IMR-90 (cell line): ENCODE measurements around the gene PRPF6. TPM values are rescaled to one million over a fixed set of nuclear protein-coding genes. Genes with fewer than 3 reads are reported as not detected.

ENCODE experiments used
- ATAC-seq: fragments of 200-7000 bp; cut with Tn5 transposase; 2 replicates; pipeline ENCODE4 v1.9.1; 2020; ENCODE audit warnings: low read depth, mild to moderate bottlenecking, moderate library complexity
- BruUV-seq: library from RNA; stranded (reverse); fragments of 400-500 nt; replicated peaks from 2 replicates; lab custom pipeline; 2021; lab: Mats Ljungman, UMichigan
- CTCF ChIA-PET: fragments of 300-600 bp; formaldehyde crosslinking; extraction: SDS; loops from one replicate; lab custom pipeline; 2021; ENCODE audit warnings: antibody characterized with exemption; lab: Yijun Ruan, JAX
- POLR2A ChIA-PET: fragments of 300-600 bp; sonication (Branson Sonifier 250); formaldehyde crosslinking; loops from one replicate; lab custom pipeline; 2022; ENCODE audit warnings: antibody characterized with exemption; ENCODE audit not compliant: unreplicated experiment; lab: Charles Lee
- DNase-seq: peaks from one replicate; pipeline ENCODE4 v3.0.0; 2013
- H2AFZ ChIP-seq: replicated peaks from 2 replicates; pipeline ENCODE3; 2013; ENCODE audit warnings: low read length, mild to moderate bottlenecking; ENCODE audit not compliant: poor library complexity
- H2AK5ac ChIP-seq: 2 replicates; pipeline ENCODE4 v1.6.1; 2013; ENCODE audit warnings: low read depth, low read length, inconsistent platforms
- H2AK9ac ChIP-seq: replicated peaks from 2 replicates; pipeline ENCODE3; 2013; ENCODE audit warnings: mild to moderate bottlenecking, low read depth, low read length, moderate library complexity; ENCODE audit not compliant: poor library complexity
- H2BK120ac ChIP-seq: 2 replicates; pipeline ENCODE4 v1.6.1; 2013; ENCODE audit warnings: low read depth, low read length, inconsistent platforms
- H2BK15ac ChIP-seq: 3 replicates; pipeline ENCODE4 v1.6.1; 2013; ENCODE audit warnings: low read depth, low read length, inconsistent platforms
- H2BK20ac ChIP-seq: 2 replicates; pipeline ENCODE4 v1.6.1; 2013; ENCODE audit warnings: low read depth, mild to moderate bottlenecking, inconsistent platforms, low read length, moderate library complexity
- H2BK5ac ChIP-seq: 2 replicates; pipeline ENCODE4 v1.6.1; 2013; ENCODE audit warnings: mild to moderate bottlenecking, low read depth, low read length, inconsistent platforms; ENCODE audit not compliant: poor library complexity, severe bottlenecking
- H3K14ac ChIP-seq: replicated peaks from 2 replicates; pipeline ENCODE4 v1.6.1; 2013; ENCODE audit warnings: low read depth, low read length, inconsistent platforms
- H3K18ac ChIP-seq: 2 replicates; pipeline ENCODE4 v1.6.1; 2013; ENCODE audit warnings: low read depth, low read length, control low read depth
- H3K23ac ChIP-seq: 2 replicates; pipeline ENCODE4 v1.6.1; 2013; ENCODE audit warnings: low read depth, low read length, inconsistent platforms
- H3K27ac ChIP-seq: 2 replicates; pipeline ENCODE4 v1.5.1; 2013; ENCODE audit warnings: mild to moderate bottlenecking, control low read depth, low read length; ENCODE audit not compliant: insufficient read depth
- H3K27me3 ChIP-seq: 2 replicates; pipeline ENCODE4 v1.6.1; 2013; ENCODE audit warnings: low read length; ENCODE audit not compliant: control insufficient read depth, insufficient read depth
- H3K36me3 ChIP-seq: 2 replicates; pipeline ENCODE4 v1.6.1; 2013; ENCODE audit warnings: low read length, mixed read lengths; ENCODE audit not compliant: control insufficient read depth, insufficient read depth
- H3K4ac ChIP-seq: 2 replicates; pipeline ENCODE4 v1.6.1; 2013; ENCODE audit warnings: low read depth, low read length, inconsistent platforms
- H3K4me1 ChIP-seq: 2 replicates; pipeline ENCODE4 v1.6.1; 2013; ENCODE audit warnings: low read length, mixed read lengths; ENCODE audit not compliant: control insufficient read depth, insufficient read depth
- H3K4me2 ChIP-seq: 2 replicates; pipeline ENCODE4 v1.6.1; 2013; ENCODE audit warnings: low read depth, mild to moderate bottlenecking, control low read depth, low read length, moderate library complexity
- H3K4me3 ChIP-seq: 2 replicates; pipeline ENCODE4 v1.5.1; 2013; ENCODE audit warnings: low read depth, mild to moderate bottlenecking, control low read depth, low read length, moderate library complexity; ENCODE audit not compliant: insufficient read depth
- H3K56ac ChIP-seq: 2 replicates; pipeline ENCODE4 v1.6.1; 2013; ENCODE audit warnings: low read length, inconsistent platforms; ENCODE audit not compliant: insufficient read depth; ENCODE audit errors: extremely low read depth
- H3K79me1 ChIP-seq, 2 experiments: 2 replicates each; pipeline ENCODE4 v1.6.1; 2013; ENCODE audit warnings: low read length in 2 of 2, inconsistent platforms in 1 of 2, low read depth in 1 of 2
- H3K9ac ChIP-seq: 2 replicates; pipeline ENCODE4 v1.6.1; 2013; ENCODE audit warnings: low read depth, low read length, control low read depth
- H3K9me1 ChIP-seq: 2 replicates; pipeline ENCODE4 v1.6.1; 2013; ENCODE audit warnings: low read length, inconsistent platforms; ENCODE audit not compliant: insufficient read depth
- H3K9me3 ChIP-seq: 2 replicates; pipeline ENCODE4 v1.6.1; 2013; ENCODE audit warnings: low read length; ENCODE audit not compliant: control insufficient read depth, insufficient read depth
- H4K20me1 ChIP-seq: 2 replicates; pipeline ENCODE4 v1.6.1; 2013; ENCODE audit warnings: low read length, inconsistent platforms; ENCODE audit not compliant: insufficient read depth
- H4K5ac ChIP-seq: 2 replicates; pipeline ENCODE4 v1.6.1; 2013; ENCODE audit warnings: mild to moderate bottlenecking, low read depth, low read length, control low read depth
- H4K8ac ChIP-seq, 2 experiments: 2 replicates each; pipeline ENCODE4 v1.6.1; 2013; ENCODE audit warnings: low read depth in 2 of 2, low read length in 2 of 2, control low read depth in 1 of 2, inconsistent platforms in 1 of 2
- H4K91ac ChIP-seq: 2 replicates; pipeline ENCODE4 v1.6.1; 2013; ENCODE audit warnings: low read depth, low read length, inconsistent platforms; ENCODE audit not compliant: insufficient read depth
- BHLHE40 ChIP-seq: fragments of 150-350 bp; IDR thresholded peaks from 2 replicates; pipeline ENCODE4 v1.6.1; 2016; ENCODE audit warnings: mild to moderate bottlenecking, low read depth, low read length
- CEBPB ChIP-seq: IDR thresholded peaks from 2 replicates; pipeline ENCODE4 v1.6.1; 2012; ENCODE audit warnings: low read depth, low read length, improper control_type of control experiment
- CHD1 ChIP-seq: IDR thresholded peaks from 2 replicates; pipeline ENCODE4 v1.6.1; 2012; ENCODE audit warnings: low read depth, low read length, improper control_type of control experiment
- CTCF ChIP-seq: conservative IDR thresholded peaks from 2 replicates; pipeline ENCODE4 v1.5.1; 2012; ENCODE audit warnings: mild to moderate bottlenecking, low read depth, low read length, improper control_type of control experiment
- ELK1 ChIP-seq: fragments of 150-350 bp; IDR thresholded peaks from 2 replicates; pipeline ENCODE4 v1.6.1; 2016; ENCODE audit warnings: low read depth, mild to moderate bottlenecking, low read length, moderate library complexity, borderline replicate concordance
- FOS ChIP-seq: fragments of 150-350 bp; IDR thresholded peaks from 2 replicates; pipeline ENCODE4 v1.6.1; 2016; ENCODE audit warnings: low read depth, low read length
- MAZ ChIP-seq: IDR thresholded peaks from 2 replicates; pipeline ENCODE4 v1.6.1; 2012; ENCODE audit warnings: low read depth, mild to moderate bottlenecking, low read length, improper control_type of control experiment, moderate library complexity, borderline replicate concordance
- MXI1 ChIP-seq: IDR thresholded peaks from 2 replicates; pipeline ENCODE4 v1.6.1; 2012; ENCODE audit warnings: low read depth, mild to moderate bottlenecking, low read length, moderate library complexity, borderline replicate concordance
- NFE2L2 ChIP-seq: fragments of 150-350 bp; IDR thresholded peaks from 2 replicates; pipeline ENCODE4 v1.6.1; 2016; ENCODE audit warnings: low read depth, mild to moderate bottlenecking, low read length
- RAD21 ChIP-seq: IDR thresholded peaks from 2 replicates; pipeline ENCODE4 v1.6.1; 2012; ENCODE audit warnings: low read length, improper control_type of control experiment
- RCOR1 ChIP-seq: IDR thresholded peaks from 2 replicates; pipeline ENCODE4 v1.6.1; 2012; ENCODE audit warnings: mild to moderate bottlenecking, low read length, improper control_type of control experiment; ENCODE audit not compliant: insufficient replicate concordance
- RFX5 ChIP-seq: IDR thresholded peaks from 2 replicates; pipeline ENCODE4 v1.8.0; 2012; ENCODE audit warnings: low read depth, mild to moderate bottlenecking, low read length, moderate library complexity
- SMC3 ChIP-seq: fragments of 150-350 bp; IDR thresholded peaks from 2 replicates; pipeline ENCODE4 v1.6.1; 2016; ENCODE audit warnings: low read depth, mild to moderate bottlenecking, antibody characterized with exemption, low read length, moderate library complexity
- USF2 ChIP-seq: fragments of 150-350 bp; IDR thresholded peaks from 2 replicates; pipeline ENCODE4 v1.6.1; 2017; ENCODE audit warnings: mild to moderate bottlenecking, antibody characterized with exemption, low read length, low read depth
- WGBS, 2 experiments: methylation state at CpG; one replicate each; pipeline versions ENCODE4 v1.1.5 to v1.1.7; 2013; ENCODE audit warnings: missing lambda C conversion rate in 2 of 2; ENCODE audit not compliant: insufficient read length in 1 of 2; ENCODE audit errors: extremely low coverage in 2 of 2; 5-methylcytosine and 5-hydroxymethylcytosine counted together
- dilution Hi-C: fragments of 300-500 bp; cut with HindIII; formaldehyde crosslinking; loops from one replicate; pipeline ENCODE4 v1.14.3; 2018; ENCODE audit warnings: low sequenced_read_pairs; ENCODE audit not compliant: unreplicated experiment
- in situ Hi-C: fragments of 300-500 bp; cut with MboI; formaldehyde crosslinking; loops from 3 replicates; pipeline ENCODE4 v1.14.3; 2019; ENCODE audit warnings: low sequenced_read_pairs, inconsistent platforms, mixed read lengths
- intact Hi-C: fragments of 100-400 bp; cut with micrococcal nuclease; formaldehyde crosslinking; loops from 2 replicates; pipeline ENCODE4 v1.10.0; 2022
- polyA plus RNA-seq, 3 experiments: library from polyadenylated mRNA; depleted of rRNA; stranded (reverse); fragments of >200 nt; gene quantifications; 2 replicates each; pipeline ENCODE4 v1.2.3, GENCODE V29; 2012; ENCODE audit warnings: low replicate concordance in 1 of 3
- total RNA-seq: library from RNA; depleted of rRNA; stranded (reverse); fragments of >200 nt; gene quantifications from 2 replicates; pipeline ENCODE4 v1.2.3, GENCODE V29; 2012

PRPF6 gene
- total and polyA plus RNA-seq, 2 of the 4 experiments (the other 2 are of a cell fraction): 43.5 to 71.3 TPM

GRCh38 chr20:64021124-64021975 lies 40.4 kb downstream of the PRPF6 start:
- 98% methylated on average over 22 of the region's 36 CpGs; no CpG with 5 or more reads in 1 of the 2 experiments for WGBS, 2 experiments

More at GRCh38 chr20:64021124-64021975, 40.4 kb downstream of the PRPF6 start:
- no peak overlapping the region for H3K9ac ChIP-seq
- no peak overlapping the region for H4K5ac ChIP-seq
- dilution Hi-C loops (no loop called here), intact Hi-C loops (no loop called here), in situ Hi-C loops (no loop called here)
- no TSS peak for BruUV-seq
- no peak overlapping the region for H3K4ac ChIP-seq
- H3K4me3 ChIP-seq: no peak overlapping the region
- H3K56ac ChIP-seq: no peak overlapping the region
- peaks cover 63% of the 10 kb centered on the region for H3K36me3 ChIP-seq
- H3K27ac ChIP-seq: no peak overlapping the region
- H4K20me1 ChIP-seq: peaks cover 16% of the 10 kb centered on the region
- ChIA-PET POLR2A (no interaction called here), CTCF (no interaction called here)
- H3K18ac ChIP-seq: no peak overlapping the region
- ATAC-seq (no peak), DNase-seq (no peak)
- no peak overlapping the region for H3K14ac ChIP-seq
- no peak overlapping the region for H4K91ac ChIP-seq
- TF ChIP-seq RFX5 (no peak), CHD1 (no peak), NFE2L2 (no peak), RCOR1 (no peak), FOS (no peak), CTCF (no peak), CEBPB (no peak), MXI1 (no peak), BHLHE40 (no peak), USF2 (no peak), MAZ (no peak), ELK1 (no peak), RAD21 (no peak), SMC3 (no peak)
- H3K79me1 ChIP-seq: peaks cover 14 to 19% of the 10 kb centered on the region in 2 experiments; a peak in 3 of 4 replicates
- no peak overlapping the region for H3K23ac ChIP-seq
- no peak overlapping the region for H2BK15ac ChIP-seq
- H3K9me3 ChIP-seq: no peaks in the 10 kb centered on the region
- no peak overlapping the region for H2AK9ac ChIP-seq
- H3K27me3 ChIP-seq: no peaks in the 10 kb centered on the region
- no peak overlapping the region for H2BK120ac ChIP-seq
- no peak overlapping the region for H2BK5ac ChIP-seq
- no peak overlapping the region for H2AK5ac ChIP-seq
- H2AFZ ChIP-seq: no peak overlapping the region
- H4K8ac ChIP-seq: no peak overlapping the region
- H3K9me1 ChIP-seq: peaks cover 4% of the 10 kb centered on the region; the same call in 1 of the 2 replicates
- H3K4me1 ChIP-seq: no peaks in the 10 kb centered on the region
- H2BK20ac ChIP-seq: no peak overlapping the region
- no peak overlapping the region for H3K4me2 ChIP-seq
